ENCODE data around the gene RBP5.

Gene RBP5

DNA sequence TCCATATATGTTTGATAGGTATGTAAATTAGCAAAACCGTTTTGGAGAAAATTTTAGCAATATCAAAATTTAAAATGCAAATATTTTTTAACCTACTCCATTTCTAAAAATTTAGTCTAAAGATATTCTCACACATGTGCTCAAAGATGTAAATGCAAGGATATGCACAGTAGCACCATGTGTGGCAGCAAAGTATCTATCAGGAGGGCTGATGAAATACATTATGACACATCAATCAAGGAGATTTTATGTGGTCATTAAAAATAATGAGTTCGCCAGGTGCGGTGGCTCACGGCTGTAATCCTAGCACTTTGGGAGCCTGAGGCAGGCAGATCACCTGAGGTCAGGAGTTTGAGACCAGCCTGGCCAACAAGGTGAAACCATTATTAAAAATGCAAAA, 28.4 kb downstream of the RBP5 start:
- no peak for DNase-seq

DNA sequence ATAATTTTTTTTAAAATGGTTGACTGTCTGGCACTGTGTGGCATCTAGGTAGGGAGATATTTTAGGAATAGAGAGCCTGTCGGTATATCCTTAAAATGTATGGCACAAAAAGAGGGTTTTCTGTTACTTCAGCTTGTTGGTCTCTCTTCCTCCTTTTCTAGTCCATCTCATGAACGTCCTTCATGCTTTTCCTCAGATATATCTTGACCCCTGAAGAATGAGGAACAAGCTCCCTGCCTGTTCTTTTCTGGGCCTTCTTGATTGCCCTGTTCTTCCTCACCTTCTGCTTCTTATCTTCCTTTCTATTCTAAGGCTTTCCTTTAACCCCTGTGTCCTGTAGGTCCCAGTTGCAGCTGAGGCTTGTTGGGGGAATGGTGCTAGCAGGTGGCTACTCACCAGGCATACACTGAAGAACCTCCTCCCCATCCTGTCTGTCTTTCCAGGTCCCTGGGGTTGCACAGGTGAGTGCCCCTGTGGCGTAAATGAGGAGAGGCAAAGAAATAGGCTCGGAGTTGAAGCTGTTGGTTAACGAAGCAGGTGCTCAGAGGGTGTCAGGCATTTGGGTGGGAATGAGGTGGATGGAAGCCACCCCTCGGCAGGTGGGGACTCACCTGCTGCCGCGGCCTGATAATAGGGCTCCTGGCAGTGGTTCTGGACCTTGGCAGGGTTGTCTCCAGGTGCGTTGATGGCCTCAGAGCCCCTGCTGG, 29.2 kb downstream of the RBP5 start:
- DNase-seq: no peak

DNA sequence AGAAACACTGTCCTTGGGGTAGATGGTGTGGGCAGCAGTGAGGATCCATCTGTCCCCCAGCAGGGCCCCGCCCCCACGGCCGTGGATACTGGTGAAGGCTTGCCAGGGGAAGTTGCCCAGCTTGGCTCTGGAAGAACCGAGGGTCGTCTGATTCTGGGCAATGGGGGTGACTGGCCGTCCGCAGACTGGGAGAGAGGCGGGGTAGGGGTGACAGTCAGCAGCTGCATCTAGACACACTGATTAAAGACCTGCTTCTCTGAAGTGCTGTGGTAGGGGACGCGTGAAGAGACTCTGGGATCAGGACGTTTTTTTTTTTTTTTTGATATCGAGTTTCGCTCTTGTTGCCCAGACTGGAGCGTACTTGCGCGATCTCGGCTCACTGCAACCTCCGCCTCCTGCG, 31.7 kb downstream of the RBP5 start:
- DNase-seq: no peak

DNA sequence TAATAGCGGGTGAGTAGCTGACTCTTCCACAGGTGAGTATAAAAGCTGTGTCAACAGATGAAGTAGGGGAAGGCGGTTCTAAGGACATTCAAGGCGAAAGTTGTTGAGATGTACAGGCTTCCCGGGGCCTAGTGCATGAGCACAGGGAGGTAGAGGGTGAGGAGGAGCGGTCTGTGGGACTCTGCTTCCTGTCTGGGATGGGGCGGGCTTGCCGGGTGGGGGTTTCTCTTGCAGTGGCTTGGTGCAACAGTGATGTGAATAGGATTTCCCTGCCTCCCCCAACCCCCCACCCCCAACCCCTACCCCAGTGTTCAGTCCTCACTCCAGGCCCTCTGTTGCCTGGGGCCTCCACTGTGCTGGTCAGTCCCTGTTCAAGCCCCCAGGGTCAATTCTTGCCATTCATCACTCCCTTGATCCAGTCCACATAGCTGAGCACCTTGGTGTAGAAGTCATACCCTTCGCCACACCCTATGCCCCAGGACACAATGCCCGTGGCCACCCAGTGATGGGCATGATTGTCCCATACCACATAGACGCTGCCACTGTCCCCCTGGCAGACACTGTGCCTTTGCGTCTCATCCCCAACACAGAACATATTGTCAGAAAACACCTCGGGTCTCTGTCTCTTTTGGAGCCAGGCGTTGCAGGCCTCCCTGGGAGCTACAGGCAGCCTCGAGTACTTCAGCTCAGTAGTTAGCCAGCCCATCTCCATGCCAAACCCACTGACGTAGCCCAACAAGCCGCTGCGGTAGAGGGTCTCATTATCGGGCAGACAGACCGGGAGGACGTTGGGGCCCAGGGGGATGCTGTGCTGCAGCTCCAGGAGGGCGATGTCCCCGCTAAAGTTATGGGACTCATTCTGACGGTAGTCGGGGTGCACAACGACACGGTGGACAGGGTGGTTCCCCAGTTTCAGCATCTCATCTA, 32.4 kb downstream of the RBP5 start:
- DNase-seq: no peak

DNA sequence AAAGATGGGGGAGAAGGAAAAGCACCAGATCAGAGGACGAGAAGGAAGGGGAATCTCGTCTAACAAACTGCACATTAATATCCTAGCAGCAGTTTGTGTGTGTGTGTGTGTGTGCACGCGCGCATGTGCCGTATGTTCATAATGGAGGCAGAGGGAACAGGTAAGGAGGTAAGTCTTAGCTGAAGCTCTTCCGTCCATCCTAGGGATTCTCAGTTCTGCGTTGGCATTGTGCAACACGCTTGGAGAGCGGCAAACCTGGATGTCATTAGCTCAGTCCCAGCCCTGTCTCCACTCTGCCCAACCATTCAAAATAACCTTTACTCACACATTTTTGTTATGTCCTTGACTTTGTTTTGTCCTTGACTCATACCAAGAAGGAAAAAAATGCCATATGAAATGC, 34.8 kb downstream of the RBP5 start:
- DNase-seq: no peak

DNA sequence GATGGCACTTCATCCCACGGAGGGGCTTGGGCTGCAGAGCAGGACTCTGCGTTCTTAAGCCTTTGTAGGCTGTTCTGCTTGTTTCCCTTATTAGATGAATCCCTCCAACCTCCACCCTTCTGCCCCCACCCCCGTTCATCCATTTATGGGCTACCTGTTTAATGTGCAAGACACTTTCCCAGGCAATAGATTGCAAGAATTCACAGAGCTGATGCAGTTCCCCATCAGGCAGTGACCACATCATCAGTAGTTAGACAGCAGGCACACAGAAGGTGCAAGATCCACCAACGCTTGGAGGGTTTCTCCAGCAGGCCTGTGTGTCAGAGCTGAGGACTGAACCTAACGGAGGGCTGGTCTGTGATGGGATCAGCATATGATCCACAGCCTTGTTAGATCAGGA, 35.2 kb downstream of the RBP5 start:
- no peak for DNase-seq

DNA sequence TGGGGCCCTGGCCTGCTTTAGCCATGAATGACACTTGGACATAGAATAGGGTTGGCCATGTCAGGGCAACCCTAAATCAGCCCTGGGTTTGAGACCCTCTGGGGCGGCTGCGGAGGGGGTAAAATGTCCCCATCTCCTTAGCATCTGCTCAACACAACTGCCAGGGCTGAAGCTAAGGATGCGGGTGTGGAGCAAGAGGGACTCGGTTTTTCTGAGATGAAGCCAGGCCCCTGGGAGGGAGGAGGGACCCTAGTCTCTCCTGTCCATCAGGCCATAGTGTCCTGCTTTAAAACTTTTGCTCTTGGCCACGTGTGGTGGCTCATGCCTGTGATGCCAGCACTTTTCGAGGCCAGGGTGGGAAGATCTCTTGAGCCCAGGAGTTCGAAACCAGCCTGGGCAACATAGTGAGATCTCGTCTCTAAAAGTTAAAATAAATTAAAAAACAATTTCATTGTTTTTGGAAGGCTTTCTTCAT, 35.7 kb downstream of the RBP5 start:
- no peak for DNase-seq

DNA sequence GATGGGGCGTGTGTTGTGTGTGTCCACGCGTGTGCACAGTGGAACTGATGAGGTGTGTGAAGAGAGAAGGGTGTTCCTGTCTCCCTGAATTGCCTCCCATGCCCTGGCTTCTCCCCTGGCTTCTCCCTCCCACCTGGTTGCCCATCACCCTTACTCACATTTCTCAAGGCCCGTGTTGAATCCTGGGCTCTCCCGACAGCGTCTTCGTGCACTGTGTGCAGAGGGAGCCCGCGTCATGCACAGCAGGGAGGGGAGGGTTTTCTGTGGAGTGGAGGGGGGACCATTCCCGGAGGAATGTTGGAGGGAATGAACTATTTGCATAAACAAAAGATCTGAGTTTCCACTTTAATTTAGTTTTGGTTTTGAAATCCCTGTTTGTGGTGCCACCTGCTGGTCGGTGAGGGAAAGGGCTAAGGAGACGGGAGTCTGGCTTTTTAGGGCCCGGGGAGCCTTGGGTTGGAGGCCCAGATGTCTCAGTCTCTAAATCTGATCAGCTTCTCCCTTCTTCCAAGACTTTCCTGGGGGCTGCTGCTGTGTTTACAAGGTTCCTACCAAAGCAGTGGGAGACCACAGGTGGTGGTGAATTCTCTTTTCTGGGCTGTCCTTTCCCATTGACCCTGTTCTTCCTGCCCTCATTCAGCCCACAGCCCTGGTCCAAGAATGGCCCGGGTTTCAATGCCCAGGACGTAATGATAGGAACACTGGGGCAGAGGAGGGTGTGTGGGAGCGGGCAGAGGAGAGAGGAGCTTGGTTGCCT, 36.3 kb downstream of the RBP5 start, which contains the start of gene C1R:
TSS of gene C1R (minus strand) at position 217 of the 757 bp plus-strand sequence. CDS start at position 160, 57 bp downstream.
- DNase-seq: peak; percentile 40 to 66 (median 52)

DNA sequence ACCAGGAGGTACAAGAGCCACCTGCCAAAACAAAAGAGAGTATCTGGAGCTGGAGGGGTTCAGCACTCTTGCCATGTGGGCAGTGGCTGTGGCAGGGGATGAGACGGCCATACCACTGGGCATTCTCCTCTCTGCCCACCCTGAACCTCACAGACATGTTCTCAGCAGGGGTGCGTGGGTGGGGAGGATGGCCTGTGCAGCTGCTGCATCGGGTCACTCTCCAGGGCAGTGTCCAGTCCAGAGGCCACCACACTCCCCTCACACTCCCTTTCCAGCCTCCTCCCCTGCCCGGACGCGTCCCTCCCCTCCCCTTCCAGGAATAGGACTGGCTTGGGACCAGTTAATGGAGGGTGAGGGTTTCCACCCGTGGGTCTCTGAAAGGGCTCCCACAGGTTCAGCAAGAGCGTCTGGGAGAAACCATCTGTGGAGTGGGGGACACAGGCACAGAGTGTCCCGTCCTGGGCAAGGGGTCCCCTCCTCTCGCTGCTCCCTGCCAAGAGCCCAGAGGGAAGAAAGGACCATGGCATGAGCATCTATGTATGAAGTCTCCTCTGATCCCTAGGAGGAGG, 36.9 kb downstream of the RBP5 start:
- no peak for DNase-seq

DNA sequence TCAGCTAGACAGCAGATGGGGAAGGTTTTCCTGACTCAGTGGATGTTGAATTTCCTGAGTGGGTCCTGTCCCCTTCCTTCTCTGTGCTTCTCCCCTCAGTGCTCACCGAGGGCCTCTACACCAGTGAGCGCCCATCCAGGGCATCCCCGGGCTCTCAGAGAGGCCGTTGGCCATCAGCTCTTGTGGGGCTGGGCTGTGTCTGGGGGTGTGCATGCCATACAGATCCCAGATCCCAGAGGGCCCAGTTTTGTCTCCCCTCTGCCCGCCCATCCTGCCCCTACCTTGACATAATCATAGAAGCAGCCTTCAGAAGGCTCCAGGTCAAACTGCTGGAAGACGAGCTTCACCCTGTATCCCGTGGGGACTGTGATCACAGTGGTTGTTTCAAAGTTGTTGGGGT, 37.5 kb downstream of the RBP5 start:
- no peak for DNase-seq

DNA sequence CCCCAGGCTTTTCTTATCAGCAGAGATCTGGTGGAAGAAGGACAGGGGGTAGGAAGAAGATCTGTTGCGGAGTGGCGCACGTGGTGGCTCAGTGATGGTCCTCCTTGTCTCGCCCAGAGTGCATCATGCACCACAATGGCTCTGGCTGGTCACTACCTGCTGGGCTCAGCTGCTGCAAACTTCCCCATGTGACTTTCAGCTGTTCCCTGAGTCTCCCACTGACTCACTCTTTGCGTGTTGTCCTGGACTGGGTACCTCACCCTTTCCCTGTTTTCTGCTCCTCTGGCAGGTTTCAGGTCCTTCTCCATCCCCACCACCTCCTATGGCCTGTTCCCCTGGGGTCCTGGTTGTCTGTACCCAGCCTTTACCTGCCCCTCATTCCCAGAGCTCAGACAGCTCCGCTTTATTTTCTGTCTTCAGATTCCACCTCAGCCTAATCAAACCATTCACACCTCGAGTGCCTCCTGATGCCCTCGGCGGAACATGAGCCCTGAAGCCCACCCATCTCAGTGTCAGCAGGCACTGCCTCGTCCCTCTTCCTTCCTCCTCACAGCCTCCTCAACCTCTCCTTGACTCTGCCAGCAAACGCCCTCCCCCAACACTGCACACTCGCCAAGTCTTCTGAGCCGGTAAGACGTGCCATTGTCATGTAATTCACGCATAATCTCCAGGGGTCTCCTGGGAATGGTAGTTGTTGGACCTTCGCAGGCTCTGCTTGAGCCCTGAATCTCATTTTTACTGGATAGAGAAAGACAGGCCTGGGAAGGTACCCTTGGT, 38.3 kb downstream of the RBP5 start:
- DNase-seq: no peak

DNA sequence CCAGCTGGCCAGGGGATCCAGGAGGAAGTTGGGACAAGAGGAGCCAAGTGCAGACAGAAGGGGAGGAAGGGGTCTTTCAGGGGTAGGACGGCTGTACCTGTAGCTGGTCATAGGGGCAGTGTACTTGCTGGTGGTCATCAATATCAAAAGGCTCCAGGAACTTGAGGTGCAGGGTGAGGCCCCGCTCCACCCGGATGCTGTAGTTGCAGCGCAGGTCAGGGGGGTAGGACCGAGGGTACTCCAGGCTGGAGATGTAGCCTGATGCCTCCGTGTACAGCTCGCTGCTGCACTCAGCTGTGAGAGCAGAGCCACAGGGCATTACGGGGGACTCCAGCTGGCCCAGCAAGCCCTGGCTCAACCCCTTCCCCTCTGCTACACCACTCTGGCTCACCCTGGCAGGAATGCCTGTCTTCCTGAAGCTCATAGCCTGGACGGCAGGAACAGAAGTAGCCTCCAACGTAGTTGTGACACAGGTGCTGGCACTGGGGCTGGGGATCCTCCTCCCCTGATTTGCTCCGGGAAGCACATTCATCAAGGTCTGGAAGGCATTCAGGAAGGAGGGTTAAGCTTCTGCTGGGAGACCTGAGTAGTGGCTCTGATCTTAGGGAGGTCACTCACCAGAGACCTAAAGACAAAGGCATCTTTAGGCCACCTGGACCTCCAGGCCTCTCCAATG, 39.4 kb downstream of the RBP5 start:
- no peak for DNase-seq

DNA sequence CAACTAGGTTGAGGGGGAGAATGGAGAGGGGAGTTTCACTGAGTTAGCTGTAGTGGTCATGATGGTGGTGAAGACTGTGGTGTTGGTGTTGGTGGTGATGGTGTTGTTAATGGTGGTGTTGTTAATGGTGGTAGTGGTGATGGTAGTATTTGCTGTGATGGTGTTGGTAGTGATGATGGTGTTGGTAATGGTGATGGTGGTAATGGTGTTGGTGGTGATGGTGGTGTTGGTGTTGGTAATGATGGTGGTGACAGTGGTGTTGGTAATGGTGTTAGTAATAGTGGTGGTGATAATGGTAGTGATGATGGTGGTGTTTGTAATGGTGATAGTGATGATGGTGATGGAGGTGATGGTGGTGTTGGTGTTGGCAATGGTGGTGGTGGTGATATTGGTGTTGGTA, 45.6 kb downstream of the RBP5 start:
- DNase-seq: no peak

DNA sequence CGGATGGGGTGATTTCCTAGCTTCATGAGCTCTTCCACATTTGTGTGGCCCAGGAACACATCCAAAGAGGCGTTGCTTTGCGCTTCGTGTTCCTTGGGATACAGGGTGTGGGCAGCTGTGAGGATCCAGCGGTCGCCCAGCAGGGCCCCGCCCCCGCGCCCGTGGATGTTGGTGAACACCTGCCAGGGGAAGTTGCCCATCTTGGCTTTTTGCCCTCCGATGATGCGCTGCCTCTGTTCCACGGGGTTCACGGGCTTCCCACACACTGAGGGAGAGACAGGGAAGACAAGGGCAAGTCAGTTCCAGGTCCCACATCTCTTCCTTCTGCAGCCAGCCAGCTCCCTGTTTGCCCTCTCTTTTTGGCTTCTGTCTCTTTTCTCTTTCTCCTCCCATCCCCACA, 47.7 kb downstream of the RBP5 start:
- no peak for DNase-seq

DNA sequence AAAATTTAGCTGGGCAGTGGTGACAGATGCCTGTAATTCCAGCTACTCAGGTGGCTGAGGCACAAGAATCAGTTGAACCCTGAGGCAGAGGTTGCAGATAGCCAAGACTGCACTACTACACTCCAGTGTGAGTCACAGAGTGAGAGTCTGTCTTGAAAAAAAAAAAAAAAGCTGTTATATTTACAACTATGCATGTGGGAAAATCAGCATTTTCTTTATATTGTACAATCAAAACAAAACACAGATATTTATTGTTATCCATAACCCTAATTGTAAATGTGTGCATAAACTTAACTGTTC, 48.9 kb downstream of the RBP5 start:
- no peak for DNase-seq

DNA sequence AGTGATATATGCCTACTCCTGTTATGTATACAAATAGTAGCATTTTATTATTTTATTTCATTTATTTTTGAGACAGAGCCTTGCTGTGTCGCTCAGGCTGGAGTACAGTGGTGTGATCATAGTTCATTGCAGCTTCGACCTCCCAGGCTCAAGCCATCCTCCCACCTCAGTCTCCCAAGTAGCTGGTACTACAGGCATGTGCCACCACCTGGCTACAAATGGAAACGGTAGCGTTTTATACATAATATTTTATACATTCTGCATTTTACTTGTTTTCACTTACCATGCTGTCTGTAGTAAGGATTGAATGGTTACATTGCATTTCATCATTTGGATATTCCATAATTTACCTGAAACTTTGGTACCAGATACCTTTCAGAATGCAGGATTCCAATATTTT, 50.5 kb downstream of the RBP5 start:
- no peak for DNase-seq

DNA sequence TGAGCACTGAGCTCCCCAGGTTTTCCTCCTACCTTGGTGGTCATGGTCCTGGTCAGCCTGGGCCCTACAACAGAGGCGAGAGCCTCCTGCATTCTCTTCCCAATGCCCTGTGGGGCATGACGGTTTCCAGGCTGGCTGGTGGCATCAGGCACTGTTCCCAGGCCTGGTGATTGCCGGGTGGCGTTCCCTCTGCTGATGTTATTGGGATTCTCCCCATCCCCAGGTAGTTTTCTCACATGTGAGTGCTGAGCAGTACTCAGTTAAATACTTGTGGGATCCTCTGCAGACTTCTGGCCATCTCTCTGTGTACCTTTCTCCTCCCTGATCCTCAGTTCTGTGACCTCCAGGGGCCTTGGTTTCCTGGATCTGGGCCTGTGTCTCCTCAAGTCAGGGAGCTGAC, 52.2 kb downstream of the RBP5 start:
- no peak for DNase-seq

DNA sequence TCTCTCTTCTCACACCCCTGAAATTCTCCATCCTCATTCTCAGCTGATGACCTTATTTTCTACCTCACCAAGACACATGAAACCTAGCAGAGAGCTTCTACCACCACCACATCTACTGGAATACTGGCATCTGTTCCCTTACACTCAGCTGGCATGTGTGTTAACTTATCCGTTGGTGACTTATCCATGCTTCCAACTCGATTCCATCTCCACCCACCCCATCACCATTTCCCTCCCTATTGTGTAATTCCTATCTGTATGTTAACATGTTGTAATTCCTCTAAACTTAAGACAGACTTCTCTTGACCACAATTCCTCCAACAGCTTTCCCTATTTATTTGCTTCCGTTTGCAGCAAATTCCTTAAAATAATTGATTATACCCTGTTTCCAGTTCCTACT, 52.8 kb downstream of the RBP5 start:
- no peak for DNase-seq

DNA sequence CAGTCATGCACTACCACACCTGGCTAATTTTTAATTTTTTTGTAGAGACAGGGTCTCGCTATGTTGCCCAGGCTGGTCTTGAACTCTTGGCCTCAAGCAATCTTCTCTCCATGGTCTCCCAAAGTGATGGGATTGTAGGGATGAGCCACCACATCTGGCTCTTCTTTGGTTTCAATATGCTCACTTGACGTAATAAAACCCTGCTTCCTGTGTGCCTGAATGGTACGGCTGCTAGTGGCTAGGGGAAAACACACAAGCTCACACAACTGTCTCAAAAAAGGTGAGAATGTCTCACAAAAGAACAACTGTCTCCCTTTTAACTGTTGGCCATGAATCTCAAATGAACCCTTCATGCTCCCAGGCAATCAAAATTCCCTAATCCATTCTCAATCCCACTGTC, 53.2 kb downstream of the RBP5 start:
- no peak for DNase-seq

DNA sequence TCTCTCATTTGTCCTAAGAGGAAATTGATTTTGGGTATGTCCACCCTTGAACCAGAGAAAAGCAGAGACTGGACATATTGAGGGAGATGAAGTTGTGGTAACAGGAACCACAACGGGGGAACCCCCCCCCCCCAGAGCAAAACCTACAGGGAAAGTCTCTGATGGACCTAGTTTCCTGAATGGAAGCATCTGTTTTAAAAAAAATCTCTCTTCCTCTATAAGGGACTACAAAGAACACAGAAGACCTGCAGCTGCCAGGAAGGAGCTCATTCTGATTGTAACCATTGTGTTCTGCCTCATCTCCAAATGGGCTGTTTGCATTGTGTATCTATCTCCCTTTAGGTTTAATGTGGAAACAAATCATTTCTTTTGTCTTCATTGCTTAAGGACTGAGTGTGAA, 54.7 kb downstream of the RBP5 start:
- DNase-seq: no peak

All from T-helper 1 cell (primary cell).